Measurements from ENCODE around the gene ATF7IP.
"Not testable (repeated sequence)": the region's sequence is repeated elsewhere in the genome, so short reads cannot be mapped to it uniquely, and the experiment has no call there.

ATF7IP gene

GRCh38 chr12:14365294-14366208, at the start of gene ATF7IP:
TSS of gene ATF7IP (plus strand) at chr12:14365682. CDS start at chr12:14423916, 58,234 bp downstream.
- peak; percentile 95 for DNase-seq

- no peak for DNase-seq
Observed at GRCh38 chr12:14317362-14318146, 47.9 kb upstream of the ATF7IP start.

GRCh38 chr12:14319704-14320427, 45.6 kb upstream of the ATF7IP start:
- not testable (repeated sequence) for DNase-seq

- DNase-seq = no peak
Observed at GRCh38 chr12:14322403-14322802, 43.1 kb upstream of the ATF7IP start.

- DNase-seq = no peak
Observed at GRCh38 chr12:14325716-14326343, 39.7 kb upstream of the ATF7IP start.

- DNase-seq = no peak
Observed at GRCh38 chr12:14326699-14327098, 38.8 kb upstream of the ATF7IP start.

GRCh38 chr12:14327711-14328110, 37.8 kb upstream of the ATF7IP start:
- no peak for DNase-seq

- no peak for DNase-seq
Observed at GRCh38 chr12:14332482-14332881, 33.0 kb upstream of the ATF7IP start.

- DNase-seq = no peak
Observed at GRCh38 chr12:14340371-14340770, 25.1 kb upstream of the ATF7IP start.

GRCh38 chr12:14351524-14351923, 14.0 kb upstream of the ATF7IP start:
- DNase-seq = not testable (repeated sequence)

- DNase-seq = not testable (repeated sequence)
Observed at GRCh38 chr12:14352066-14352465, 13.4 kb upstream of the ATF7IP start.

- not testable (repeated sequence) for DNase-seq
Observed at GRCh38 chr12:14354665-14355064, 10.8 kb upstream of the ATF7IP start.

GRCh38 chr12:14356147-14356546, 9.3 kb upstream of the ATF7IP start:
- DNase-seq = no peak

- DNase-seq = no peak
Observed at GRCh38 chr12:14357486-14357885, 8.0 kb upstream of the ATF7IP start.

- DNase-seq = no peak
Observed at GRCh38 chr12:14362352-14362751, 3.1 kb upstream of the ATF7IP start.

- no peak for DNase-seq
Observed at GRCh38 chr12:14364583-14365271, 755 bp upstream of the ATF7IP start.

GRCh38 chr12:14366209-14367039, 942 bp downstream of the ATF7IP start:
- DNase-seq = peak in 1 of 2 experiments; percentile 51

GRCh38 chr12:14367040-14367661, 1.7 kb downstream of the ATF7IP start:
- peak; percentile 8 to 50 for DNase-seq

GRCh38 chr12:14369311-14369710, 3.8 kb downstream of the ATF7IP start:
- DNase-seq = no peak

GRCh38 chr12:14373217-14373616, 7.7 kb downstream of the ATF7IP start:
- no peak for DNase-seq

GRCh38 chr12:14379508-14379907, 14.0 kb downstream of the ATF7IP start:
- no peak for DNase-seq

All from NCI-H2081 (cell line).